ENCODE measurements around the gene LMBR1L. TPM values are rescaled to one million over a fixed set of nuclear protein-coding genes. Genes with fewer than 3 reads are reported as not detected.
"Not testable (repeated sequence)": the region's sequence is repeated elsewhere in the genome, so short reads cannot be mapped to it uniquely, and the experiment has no call there.

The LMBR1L gene
- total RNA-seq, 1 donor from 2014 or later: 74.2 TPM

DNA sequence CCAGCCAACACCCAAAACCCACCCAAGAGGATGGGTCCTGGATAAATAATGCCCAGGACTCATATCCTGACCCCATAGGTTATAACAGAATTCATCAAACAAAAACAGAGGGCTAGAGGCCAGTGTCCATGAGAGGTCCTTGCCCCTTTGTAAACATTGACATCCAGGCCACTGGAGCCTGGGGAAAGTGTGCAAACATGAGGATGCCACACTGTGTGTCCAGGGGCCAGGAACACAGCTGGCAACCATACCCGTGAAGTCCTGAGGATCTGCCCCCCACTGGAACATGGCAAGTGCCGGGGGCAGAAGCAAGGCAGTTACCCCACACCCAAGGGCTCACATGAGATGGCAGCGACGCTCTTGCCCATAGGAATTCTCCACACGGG, 45.9 kb downstream of the LMBR1L start:
- H3K27ac ChIP-seq: no peak overlapping the region
- H3K9me3 ChIP-seq: no peaks in the 10 kb centered on the region
- H3K36me3 ChIP-seq: no peaks in the 10 kb centered on the region
- H3K4me3 ChIP-seq: no peak overlapping the region
- no peaks in the 10 kb centered on the region for H3K27me3 ChIP-seq
- TF ChIP-seq CTCF (IDR thresholded peaks at IDR 0.05): no peak
- H3K4me1 ChIP-seq: peaks cover 3% of the 10 kb centered on the region in 2 donors
- intact Hi-C loops (cut with DNase I): loop anchor here (1.0 to 10.0 kb wide), 2 partner anchors 57 to 280 kb away; partner anchors contain the start of gene DNAJC22
- no peak for DNase-seq (ENCODE audit: low spot score in 2 of 2)

GRCh38 chr12:49061916-49062315, 48.7 kb downstream of the LMBR1L start:
- DNase-seq (ENCODE audit: low spot score in 2 of 2); H3K36me3 ChIP-seq; H3K27ac ChIP-seq; H3K27me3 ChIP-seq; H3K9me3 ChIP-seq: not testable (repeated sequence)
- intact Hi-C loops (cut with DNase I): loop anchor here (2.0 to 10.0 kb wide), 2 partner anchors 173 to 283 kb away; partner anchors contain the start of gene DNAJC22
- Histone ChIP-seq H3K4me3 (peak overlapping the region in 1 of 2 donors; percentile 96), H3K4me1 (peaks cover 7 to 17% of the 10 kb centered on the region in 2 donors)

DNA sequence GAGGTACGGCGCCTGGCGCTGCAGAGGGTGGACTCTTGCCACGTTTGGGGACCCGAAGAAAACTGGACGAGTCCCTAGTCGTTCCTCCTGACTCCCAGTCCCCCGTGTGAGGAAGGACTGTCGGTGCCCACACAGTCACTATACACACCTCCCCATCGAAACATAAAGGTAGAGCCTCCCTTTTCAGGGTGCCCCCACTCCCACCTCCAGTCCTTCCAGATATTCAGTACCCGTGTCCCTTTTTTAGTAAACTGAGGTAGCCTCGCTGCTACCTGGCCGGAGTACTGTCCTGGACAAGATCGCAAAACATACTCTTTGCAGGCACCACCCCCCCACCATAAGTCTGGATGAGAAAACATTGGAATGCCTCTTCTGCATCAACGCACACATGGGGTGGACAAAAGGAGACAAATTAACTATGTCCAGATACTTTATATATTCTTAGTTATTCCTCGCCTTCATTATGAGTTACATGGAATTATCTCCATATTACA, 49.4 kb downstream of the LMBR1L start:
- Histone ChIP-seq H3K36me3 (no peaks in the 10 kb centered on the region), H3K9me3 (no peaks in the 10 kb centered on the region), H3K27me3 (no peaks in the 10 kb centered on the region), H3K27ac (peak overlapping the region; percentile 94 to 98), H3K4me1 (peaks cover 8 to 18% of the 10 kb centered on the region in 2 donors), H3K4me3 (peak overlapping the region; percentile 96 to 97)
- intact Hi-C loops (cut with DNase I): loop anchor here (10.0 kb wide), 1 partner anchor 284 kb away; the partner anchor contains the start of gene DNAJC22
- no peak for TF ChIP-seq CTCF (IDR thresholded peaks at IDR 0.05)
- DNase-seq (ENCODE audit: low spot score in 2 of 2): no peak

DNA sequence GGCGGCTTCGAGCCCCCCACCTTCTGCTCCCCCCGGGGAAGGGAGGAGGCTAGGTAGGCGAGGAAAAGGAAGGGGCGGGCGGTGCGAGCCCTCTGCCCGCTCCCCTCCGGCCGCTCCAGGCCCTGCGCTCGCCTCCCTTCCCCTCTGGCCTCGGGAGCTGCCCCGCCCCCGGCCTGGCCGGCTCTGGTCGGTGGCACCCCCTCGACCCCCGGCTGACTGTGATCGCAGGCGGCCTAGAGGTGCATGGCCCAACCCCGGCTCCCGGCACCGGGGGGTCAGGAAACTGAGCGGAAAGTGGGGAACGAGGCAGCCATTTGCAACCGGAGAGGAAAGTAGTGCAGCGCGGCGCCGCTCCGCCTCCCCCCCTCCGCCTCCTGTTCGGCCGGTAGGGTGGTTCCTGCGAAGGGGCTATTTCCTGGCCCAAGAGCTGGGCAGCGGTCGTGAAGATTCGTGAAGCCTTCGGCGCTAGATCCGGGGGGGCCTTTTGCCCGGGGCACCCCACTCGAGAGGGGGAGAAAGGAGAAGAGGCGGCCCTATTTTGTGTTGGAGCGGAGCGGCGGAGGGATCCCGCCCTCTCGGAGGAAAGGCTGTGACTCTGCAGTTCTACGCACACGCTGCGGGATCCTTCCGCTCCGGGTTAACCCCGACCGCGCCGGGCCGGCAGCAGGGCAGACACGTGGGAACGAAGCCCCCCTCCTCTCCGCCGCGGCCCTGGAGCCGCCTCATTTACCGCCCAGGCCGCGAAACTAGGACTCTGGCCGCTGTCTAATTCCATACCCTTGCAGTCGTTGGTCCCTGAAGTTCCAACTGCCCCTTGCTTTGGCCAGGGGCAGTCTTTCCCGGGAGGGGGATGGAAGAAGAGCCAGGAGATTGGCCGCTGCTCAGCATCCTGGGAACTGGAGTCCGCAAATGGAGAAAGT, 50.1 kb downstream of the LMBR1L start, which contains the start of gene KMT2D:
Gene KMT2D, minus strand, starts transcription at position 558 of the 920 bp plus-strand sequence. CDS start 5,470 bp downstream, outside the sequence.
- no peaks in the 10 kb centered on the region for H3K27me3 ChIP-seq
- peak within 1 kb of the TSS; percentile 94 to 98 for H3K27ac ChIP-seq
- TF ChIP-seq CTCF (IDR thresholded peaks at IDR 0.05): peak; percentile 25 to 83 (median 25)
- peak within 1 kb of the TSS; percentile 96 to 97 for H3K4me3 ChIP-seq
- intact Hi-C loops (cut with DNase I): loop anchor here (1.0 to 10.0 kb wide), 2 partner anchors 10 to 284 kb away; partner anchors contain the start of gene DNAJC22
- peak; percentile 30 to 94 for DNase-seq (ENCODE audit: low spot score in 2 of 2)
- H3K9me3 ChIP-seq: no peaks in the 10 kb centered on the region
- H3K4me1 ChIP-seq: peaks cover 8 to 25% of the 10 kb centered on the region in 2 donors
- H3K36me3 ChIP-seq: no peaks in the 10 kb centered on the region

- no peak for TF ChIP-seq CTCF (IDR thresholded peaks at IDR 0.05)
- H3K27ac ChIP-seq: peak overlapping the region; percentile 94 to 98
- no peaks in the 10 kb centered on the region for H3K9me3 ChIP-seq
- peak overlapping the region; percentile 96 to 97 for H3K4me3 ChIP-seq
- H3K36me3 ChIP-seq: peaks cover 6% of the 10 kb centered on the region in 2 donors
- no peak for DNase-seq (ENCODE audit: low spot score in 2 of 2)
- H3K27me3 ChIP-seq: no peaks in the 10 kb centered on the region
- intact Hi-C loops (cut with DNase I): loop anchor here (1.0 to 10.0 kb wide), 3 partner anchors 11 to 285 kb away; partner anchors contain the start of genes DNAJC22 and PRKAG1
- peaks cover 8 to 31% of the 10 kb centered on the region in 2 donors for H3K4me1 ChIP-seq
Measured at GRCh38 chr12:49059299-49060171, 51.1 kb downstream of the LMBR1L start.

All from ascending aorta (tissue), 2 donors.